ENCODE measurements around the gene FCMR. TPM values are rescaled to one million over a fixed set of nuclear protein-coding genes. Genes with fewer than 3 reads are reported as not detected.

Gene FCMR
- total and polyA plus RNA-seq, 2 donors = 0.95 to 6.1 TPM

GRCh38 chr1:206955476-206956451 is 34.0 kb upstream of the FCMR start:
- no peak overlapping the region for H3K4me3 ChIP-seq (ENCODE audit: low read depth, low read length)
- WGBS = 35% methylated on average over 11 of the region's 11 CpGs
- no peak for DNase-seq (ENCODE audit: extremely low spot score)
- no peak overlapping the region for H3K27ac ChIP-seq (ENCODE audit: low read depth)
- no peaks in the 10 kb centered on the region for H3K4me1 ChIP-seq (ENCODE audit: insufficient read depth)
- no peaks in the 10 kb centered on the region for H3K36me3 ChIP-seq (ENCODE audit: insufficient read depth)

GRCh38 chr1:206954459-206955342 is 33.0 kb upstream of the FCMR start:
- H3K4me3 ChIP-seq (ENCODE audit: low read depth, low read length) = no peak overlapping the region
- H3K4me1 ChIP-seq (ENCODE audit: insufficient read depth) = no peaks in the 10 kb centered on the region
- 82% methylated on average over 10 of the region's 10 CpGs for WGBS
- DNase-seq (ENCODE audit: extremely low spot score) = no peak
- H3K36me3 ChIP-seq (ENCODE audit: insufficient read depth) = no peaks in the 10 kb centered on the region
- H3K27ac ChIP-seq (ENCODE audit: low read depth) = no peak overlapping the region

DNA sequence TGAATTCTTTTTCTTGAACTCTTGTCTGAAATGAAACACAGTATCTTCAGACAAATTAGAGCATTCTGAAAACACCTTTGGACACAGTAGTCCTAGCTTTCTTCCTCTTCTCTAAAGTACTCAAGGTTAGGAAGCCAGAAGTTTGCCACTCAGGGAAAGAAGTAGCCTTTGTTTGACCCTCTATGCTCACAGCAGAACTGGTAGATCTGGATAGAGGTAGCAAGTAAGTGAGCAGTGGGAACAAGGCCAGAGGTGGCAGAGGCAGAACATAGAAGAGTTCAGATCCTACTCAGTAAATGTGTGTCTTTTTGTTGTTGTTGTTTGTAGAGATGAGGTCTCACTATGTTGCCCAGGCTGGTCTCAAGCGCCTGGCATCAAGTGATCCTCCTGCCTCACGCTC is 31.9 kb upstream of the FCMR start:
- Histone ChIP-seq H3K36me3 (ENCODE audit: insufficient read depth) (no peaks in the 10 kb centered on the region), H3K4me1 (ENCODE audit: insufficient read depth) (no peaks in the 10 kb centered on the region), H3K27ac (ENCODE audit: low read depth) (no peak overlapping the region), H3K4me3 (ENCODE audit: low read depth, low read length) (no peak overlapping the region)
- no peak for DNase-seq (ENCODE audit: extremely low spot score)
- 90% methylated on average over 2 of the region's 2 CpGs for WGBS

- DNase-seq (ENCODE audit: extremely low spot score) = no peak
- Histone ChIP-seq H3K36me3 (ENCODE audit: insufficient read depth) (no peaks in the 10 kb centered on the region), H3K4me3 (ENCODE audit: low read depth, low read length) (no peak overlapping the region), H3K27ac (ENCODE audit: low read depth) (no peak overlapping the region), H3K4me1 (ENCODE audit: insufficient read depth) (no peaks in the 10 kb centered on the region)
- WGBS = 89% methylated on average over 3 of the region's 3 CpGs
Observed at GRCh38 chr1:206953126-206953525, 31.4 kb upstream of the FCMR start.

GRCh38 chr1:206952171-206952570 is 30.4 kb upstream of the FCMR start:
- 65% methylated on average over 4 of the region's 4 CpGs for WGBS
- DNase-seq (ENCODE audit: extremely low spot score) = no peak
- Histone ChIP-seq H3K27ac (ENCODE audit: low read depth) (no peak overlapping the region), H3K4me3 (ENCODE audit: low read depth, low read length) (no peak overlapping the region), H3K4me1 (ENCODE audit: insufficient read depth) (no peaks in the 10 kb centered on the region), H3K36me3 (ENCODE audit: insufficient read depth) (no peaks in the 10 kb centered on the region)

- 81% methylated on average over 4 of the region's 4 CpGs for WGBS
Observed at GRCh38 chr1:206951318-206952100, 29.8 kb upstream of the FCMR start.

GRCh38 chr1:206949641-206950040 is 27.9 kb upstream of the FCMR start:
- no peak for DNase-seq (ENCODE audit: extremely low spot score)
- WGBS = 92% methylated on average over 5 of the region's 5 CpGs
- H3K27ac ChIP-seq (ENCODE audit: low read depth) = no peak overlapping the region
- no peaks in the 10 kb centered on the region for H3K36me3 ChIP-seq (ENCODE audit: insufficient read depth)
- H3K4me3 ChIP-seq (ENCODE audit: low read depth, low read length) = no peak overlapping the region
- no peaks in the 10 kb centered on the region for H3K4me1 ChIP-seq (ENCODE audit: insufficient read depth)

More at GRCh38 chr1:206951318-206952100, 29.8 kb upstream of the FCMR start:
- Histone ChIP-seq H3K4me1 (ENCODE audit: insufficient read depth) (no peaks in the 10 kb centered on the region), H3K4me3 (ENCODE audit: low read depth, low read length) (no peak overlapping the region), H3K36me3 (ENCODE audit: insufficient read depth) (no peaks in the 10 kb centered on the region), H3K27ac (ENCODE audit: low read depth) (no peak overlapping the region)
- DNase-seq (ENCODE audit: extremely low spot score) = no peak

DNA sequence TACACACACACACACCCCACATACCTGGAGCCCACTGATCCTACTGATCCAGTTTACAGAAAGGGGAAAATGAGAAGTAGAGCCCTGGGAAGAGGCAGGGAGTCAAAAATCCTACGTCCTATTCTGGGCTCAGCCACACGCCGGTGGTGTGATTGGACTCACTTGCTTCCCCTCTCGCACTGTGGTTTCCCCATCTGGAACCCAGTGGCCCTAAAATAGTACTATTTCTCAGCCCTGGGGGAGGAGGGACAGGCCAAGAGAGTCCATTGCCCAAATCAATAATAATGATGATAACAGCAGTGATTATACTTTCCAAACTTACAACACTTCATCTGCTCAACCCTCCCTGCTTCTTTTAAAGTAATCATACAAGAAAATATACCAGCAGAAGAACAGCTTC is 27.5 kb upstream of the FCMR start:
- Histone ChIP-seq H3K4me1 (ENCODE audit: insufficient read depth) (no peaks in the 10 kb centered on the region), H3K36me3 (ENCODE audit: insufficient read depth) (no peaks in the 10 kb centered on the region), H3K4me3 (ENCODE audit: low read depth, low read length) (no peak overlapping the region), H3K27ac (ENCODE audit: low read depth) (no peak overlapping the region)
- 82% methylated on average over 4 of the region's 4 CpGs for WGBS
- no peak for DNase-seq (ENCODE audit: extremely low spot score)

GRCh38 chr1:206947255-206947654 is 25.5 kb upstream of the FCMR start:
- 69% methylated on average over 3 of the region's 3 CpGs for WGBS
- no peak overlapping the region for H3K4me3 ChIP-seq (ENCODE audit: low read depth, low read length)
- H3K4me1 ChIP-seq (ENCODE audit: insufficient read depth) = no peaks in the 10 kb centered on the region
- no peak for DNase-seq (ENCODE audit: extremely low spot score)
- H3K27ac ChIP-seq (ENCODE audit: low read depth) = no peak overlapping the region
- no peaks in the 10 kb centered on the region for H3K36me3 ChIP-seq (ENCODE audit: insufficient read depth)

GRCh38 chr1:206946261-206946660 is 24.5 kb upstream of the FCMR start, which contains the start of gene PIGR:
Gene PIGR (minus strand): TSS chr1:206946466. CDS start chr1:206940531, 5,935 bp downstream.
- H3K4me3 ChIP-seq (ENCODE audit: low read depth, low read length) = no peak within 1 kb of the TSS
- no peaks in the 10 kb centered on the region for H3K36me3 ChIP-seq (ENCODE audit: insufficient read depth)
- H3K4me1 ChIP-seq (ENCODE audit: insufficient read depth) = no peaks in the 10 kb centered on the region
- no peak for DNase-seq (ENCODE audit: extremely low spot score)
- no peak within 1 kb of the TSS for H3K27ac ChIP-seq (ENCODE audit: low read depth)
- WGBS = 51% methylated on average over 7 of the region's 7 CpGs

DNA sequence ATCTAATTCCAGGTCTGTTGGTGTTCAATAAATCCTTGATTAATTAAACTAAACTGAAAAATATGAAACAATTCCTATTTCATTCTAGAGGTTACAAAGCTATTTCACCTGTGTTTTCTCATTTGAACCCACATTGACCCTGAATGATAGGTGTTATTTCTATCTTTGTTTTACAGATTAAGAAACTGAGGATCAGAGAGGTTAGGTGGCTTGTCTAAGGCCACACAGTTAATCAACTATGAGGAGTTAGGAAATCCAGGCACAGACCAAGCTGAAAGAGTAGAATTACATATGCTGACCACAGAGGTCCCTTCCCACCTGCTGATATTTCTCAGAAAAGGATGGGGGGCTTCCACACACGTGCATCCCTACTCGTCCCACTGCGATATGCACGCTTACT is 24.0 kb upstream of the FCMR start:
- Histone ChIP-seq H3K36me3 (ENCODE audit: insufficient read depth) (no peaks in the 10 kb centered on the region), H3K27ac (ENCODE audit: low read depth) (no peak overlapping the region), H3K4me3 (ENCODE audit: low read depth, low read length) (no peak overlapping the region), H3K4me1 (ENCODE audit: insufficient read depth) (no peaks in the 10 kb centered on the region)
- DNase-seq (ENCODE audit: extremely low spot score) = no peak
- 97% methylated on average over 4 of the region's 4 CpGs for WGBS

GRCh38 chr1:206944703-206945102 is 23.0 kb upstream of the FCMR start:
- no peak for DNase-seq (ENCODE audit: extremely low spot score)
- Histone ChIP-seq H3K4me1 (ENCODE audit: insufficient read depth) (no peaks in the 10 kb centered on the region), H3K4me3 (ENCODE audit: low read depth, low read length) (no peak overlapping the region), H3K27ac (ENCODE audit: low read depth) (no peak overlapping the region), H3K36me3 (ENCODE audit: insufficient read depth) (no peaks in the 10 kb centered on the region)
- WGBS = 62% methylated on average over 5 of the region's 5 CpGs

GRCh38 chr1:206941766-206942418 is 20.2 kb upstream of the FCMR start:
- Histone ChIP-seq H3K4me3 (ENCODE audit: low read depth, low read length) (no peak overlapping the region), H3K27ac (ENCODE audit: low read depth) (no peak overlapping the region), H3K4me1 (ENCODE audit: insufficient read depth) (no peaks in the 10 kb centered on the region), H3K36me3 (ENCODE audit: insufficient read depth) (no peaks in the 10 kb centered on the region)
- WGBS = 20% methylated on average over 6 of the region's 6 CpGs
- DNase-seq (ENCODE audit: extremely low spot score) = no peak
